Neutrophil (primary cell): ENCODE data around the gene PM20D2.

Source experiments
- H3K27ac ChIP-seq: fragments of 200-600 bp; sonication (generic); 2 replicates; pipeline ENCODE4 v1.5.1; 2016; ENCODE audit warnings: mild to moderate bottlenecking, moderate library complexity
- H3K27me3 ChIP-seq: fragments of 200-600 bp; sonication (generic); 2 replicates; pipeline ENCODE4 v1.6.0; 2016; ENCODE audit warnings: mild to moderate bottlenecking
- H3K36me3 ChIP-seq: fragments of 200-600 bp; sonication (generic); 2 replicates; pipeline ENCODE4 v1.5.1; 2017
- H3K4me1 ChIP-seq, 2 experiments: fragments of 200-600 bp in 1 of 2; sonication (generic) in 1 of 2; 1 replicate in 1 of 2; 2 replicates in 1 of 2; pipeline versions ENCODE4 v1.5.1 to v1.6.1; 2013 to 2016; ENCODE audit warnings: low read depth in 1 of 2, low read length in 1 of 2, mild to moderate bottlenecking in 1 of 2, moderate library complexity in 1 of 2; ENCODE audit not compliant: control insufficient read depth in 1 of 2, insufficient read depth in 1 of 2
- H3K4me3 ChIP-seq, 2 experiments: fragments of 200-600 bp in 1 of 2; sonication (generic) in 1 of 2; 1 replicate in 1 of 2; 2 replicates in 1 of 2; pipeline ENCODE4 v1.5.1; 2013 to 2016; ENCODE audit warnings: low read depth in 1 of 2, low read length in 1 of 2, mild to moderate bottlenecking in 1 of 2, moderate library complexity in 1 of 2
- H3K9me3 ChIP-seq: fragments of 200-600 bp; sonication (generic); 2 replicates; pipeline ENCODE4 v1.5.1; 2016
- CTCF ChIP-seq: fragments of 200-600 bp; sonication (generic); IDR thresholded peaks from 2 replicates; pipeline ENCODE4 v1.5.1; 2016; ENCODE audit warnings: antibody characterized with exemption

Gene PM20D2

GRCh38 chr6:89162047-89162371 lies 16.2 kb downstream of the PM20D2 start:
- TF ChIP-seq CTCF: no peak
- Histone ChIP-seq H3K27me3 (no peaks in the 10 kb centered on the region), H3K36me3 (peaks cover 8% of the 10 kb centered on the region), H3K4me3 (no peak overlapping the region), H3K9me3 (no peaks in the 10 kb centered on the region), H3K27ac (no peak overlapping the region), H3K4me1 (no peaks in the 10 kb centered on the region)

GRCh38 chr6:89172131-89172530 lies 26.3 kb downstream of the PM20D2 start:
- Histone ChIP-seq H3K36me3 (no peaks in the 10 kb centered on the region), H3K4me1 (no peaks in the 10 kb centered on the region), H3K9me3 (no peaks in the 10 kb centered on the region), H3K4me3 (no peak overlapping the region), H3K27ac (no peak overlapping the region), H3K27me3 (no peaks in the 10 kb centered on the region)
- no peak for TF ChIP-seq CTCF

GRCh38 chr6:89173634-89174033 lies 27.8 kb downstream of the PM20D2 start:
- TF ChIP-seq CTCF: no peak
- Histone ChIP-seq H3K27me3 (no peaks in the 10 kb centered on the region), H3K9me3 (no peaks in the 10 kb centered on the region), H3K36me3 (no peaks in the 10 kb centered on the region), H3K4me1 (no peaks in the 10 kb centered on the region), H3K27ac (no peak overlapping the region), H3K4me3 (no peak overlapping the region)

- H3K9me3 ChIP-seq: no peaks in the 10 kb centered on the region
- H3K27me3 ChIP-seq: no peaks in the 10 kb centered on the region
- TF ChIP-seq CTCF: no peak
- H3K36me3 ChIP-seq: no peaks in the 10 kb centered on the region
- no peaks in the 10 kb centered on the region for H3K4me1 ChIP-seq
- H3K4me3 ChIP-seq: no peak overlapping the region
- no peak overlapping the region for H3K27ac ChIP-seq
These were observed 34.3 kb downstream of the PM20D2 start for GRCh38 chr6:89180112-89180511.

GRCh38 chr6:89180971-89181370 lies 35.1 kb downstream of the PM20D2 start:
- no peak overlapping the region for H3K27ac ChIP-seq
- no peaks in the 10 kb centered on the region for H3K27me3 ChIP-seq
- no peaks in the 10 kb centered on the region for H3K4me1 ChIP-seq
- no peaks in the 10 kb centered on the region for H3K36me3 ChIP-seq
- no peak overlapping the region for H3K4me3 ChIP-seq
- no peaks in the 10 kb centered on the region for H3K9me3 ChIP-seq
- TF ChIP-seq CTCF: no peak

GRCh38 chr6:89183294-89183693 lies 37.4 kb downstream of the PM20D2 start:
- no peak for TF ChIP-seq CTCF
- no peaks in the 10 kb centered on the region for H3K4me1 ChIP-seq
- no peaks in the 10 kb centered on the region for H3K9me3 ChIP-seq
- no peaks in the 10 kb centered on the region for H3K36me3 ChIP-seq
- no peaks in the 10 kb centered on the region for H3K27me3 ChIP-seq
- H3K4me3 ChIP-seq: no peak overlapping the region
- no peak overlapping the region for H3K27ac ChIP-seq
